Epithelial cell of esophagus (primary cell): Measurements from ENCODE around the gene FGD3.

ENCODE experiments used
- DNase-seq: peaks from one replicate; pipeline ENCODE4 v3.0.0; 2010; ENCODE audit warnings: low read depth
- H3K4me3 ChIP-seq: 2 replicates; pipeline ENCODE4 v1.5.1; 2011; ENCODE audit warnings: mild to moderate bottlenecking, low read length, control low read depth
- CTCF ChIP-seq: IDR thresholded peaks from 2 replicates; pipeline ENCODE4 v1.5.1; 2011; ENCODE audit warnings: low read depth, mild to moderate bottlenecking, low read length, control low read depth, inconsistent platforms; ENCODE audit not compliant: insufficient read depth; ENCODE audit errors: missing control alignments

The FGD3 gene

GRCh38 chr9:92976431-92976830 is 29.1 kb downstream of the FGD3 start:
- no peak for DNase-seq
- H3K4me3 ChIP-seq, result no peak overlapping the region
- no peak for TF ChIP-seq CTCF

- no peak for TF ChIP-seq CTCF
- H3K4me3 ChIP-seq, result no peak overlapping the region
- DNase-seq, result no peak
These were observed 30.0 kb downstream of the FGD3 start for GRCh38 chr9:92977279-92977678.

- TF ChIP-seq CTCF, result no peak
- no peak for DNase-seq
These were observed 31.1 kb downstream of the FGD3 start for GRCh38 chr9:92978345-92978875.

GRCh38 chr9:92979283-92980056 is 32.1 kb downstream of the FGD3 start:
- no peak for TF ChIP-seq CTCF
- DNase-seq, result no peak
- no peak overlapping the region for H3K4me3 ChIP-seq

More at GRCh38 chr9:92978345-92978875, 31.1 kb downstream of the FGD3 start:
- no peak overlapping the region for H3K4me3 ChIP-seq

GRCh38 chr9:92980085-92980745 is 32.9 kb downstream of the FGD3 start:
- peak; percentile 70 for DNase-seq
- H3K4me3 ChIP-seq, result no peak overlapping the region
- no peak for TF ChIP-seq CTCF

GRCh38 chr9:92982130-92982529 is 34.8 kb downstream of the FGD3 start:
- no peak for TF ChIP-seq CTCF
- no peak for DNase-seq

More at GRCh38 chr9:92982130-92982529, 34.8 kb downstream of the FGD3 start:
- H3K4me3 ChIP-seq, result no peak overlapping the region
